IMR-90 (cell line): ENCODE measurements around the gene PRMT5.

Source experiments
- CEBPB ChIP-seq: IDR thresholded peaks from 2 replicates; pipeline ENCODE4 v1.6.1; 2012; ENCODE audit warnings: low read depth, low read length, improper control_type of control experiment
- CHD1 ChIP-seq: IDR thresholded peaks from 2 replicates; pipeline ENCODE4 v1.6.1; 2012; ENCODE audit warnings: low read depth, low read length, improper control_type of control experiment
- CTCF ChIP-seq: conservative IDR thresholded peaks from 2 replicates; pipeline ENCODE4 v1.5.1; 2012; ENCODE audit warnings: mild to moderate bottlenecking, low read depth, low read length, improper control_type of control experiment
- ELK1 ChIP-seq: fragments of 150-350 bp; IDR thresholded peaks from 2 replicates; pipeline ENCODE4 v1.6.1; 2016; ENCODE audit warnings: low read depth, mild to moderate bottlenecking, low read length, moderate library complexity, borderline replicate concordance
- FOS ChIP-seq: fragments of 150-350 bp; IDR thresholded peaks from 2 replicates; pipeline ENCODE4 v1.6.1; 2016; ENCODE audit warnings: low read depth, low read length
- MAFK ChIP-seq: IDR thresholded peaks from 2 replicates; pipeline ENCODE4 v1.6.1; 2012; ENCODE audit warnings: low read depth, low read length, improper control_type of control experiment
- MAZ ChIP-seq: IDR thresholded peaks from 2 replicates; pipeline ENCODE4 v1.6.1; 2012; ENCODE audit warnings: low read depth, mild to moderate bottlenecking, low read length, improper control_type of control experiment, moderate library complexity, borderline replicate concordance
- MXI1 ChIP-seq: IDR thresholded peaks from 2 replicates; pipeline ENCODE4 v1.6.1; 2012; ENCODE audit warnings: low read depth, mild to moderate bottlenecking, low read length, moderate library complexity, borderline replicate concordance
- NFE2L2 ChIP-seq: fragments of 150-350 bp; IDR thresholded peaks from 2 replicates; pipeline ENCODE4 v1.6.1; 2016; ENCODE audit warnings: low read depth, mild to moderate bottlenecking, low read length
- POLR2A ChIP-seq: IDR thresholded peaks from 2 replicates; pipeline ENCODE4 v1.6.1; 2012; ENCODE audit warnings: mild to moderate bottlenecking, low read depth, low read length
- RAD21 ChIP-seq: IDR thresholded peaks from 2 replicates; pipeline ENCODE4 v1.6.1; 2012; ENCODE audit warnings: low read length, improper control_type of control experiment
- RCOR1 ChIP-seq: IDR thresholded peaks from 2 replicates; pipeline ENCODE4 v1.6.1; 2012; ENCODE audit warnings: mild to moderate bottlenecking, low read length, improper control_type of control experiment; ENCODE audit not compliant: insufficient replicate concordance
- RFX5 ChIP-seq: IDR thresholded peaks from 2 replicates; pipeline ENCODE4 v1.8.0; 2012; ENCODE audit warnings: low read depth, mild to moderate bottlenecking, low read length, moderate library complexity
- SMC3 ChIP-seq: fragments of 150-350 bp; IDR thresholded peaks from 2 replicates; pipeline ENCODE4 v1.6.1; 2016; ENCODE audit warnings: low read depth, mild to moderate bottlenecking, antibody characterized with exemption, low read length, moderate library complexity

- TF ChIP-seq CTCF (no peak), POLR2A (no peak), RFX5 (no peak), FOS (no peak), CHD1 (no peak), MXI1 (no peak), RAD21 (no peak), MAFK (no peak), SMC3 (no peak), CEBPB (no peak), NFE2L2 (no peak), MAZ (no peak), RCOR1 (no peak), ELK1 (no peak)
Observed at GRCh38 chr14:22910916-22911315, 18.3 kb downstream of the PRMT5 start.
